SK-N-SH treated with all-trans-retinoic acid at 6 μM for 48 hours (cell line): Measurements from ENCODE around the gene KCNJ16.

Experiments
- CREB5 ChIP-seq: fragments of 250-450 bp; sonication (Bioruptor Pico); IDR thresholded peaks from 2 replicates; pipeline ENCODE4 v1.5.1; 2020; ENCODE audit warnings: low read depth, mild to moderate bottlenecking, moderate library complexity
- OSR1 ChIP-seq: fragments of 250-450 bp; sonication (Bioruptor Pico); IDR thresholded peaks from 2 replicates; pipeline ENCODE4 v1.8.0; 2022; ENCODE audit warnings: moderate library complexity, mild to moderate bottlenecking, inconsistent platforms
- SNAI2 ChIP-seq: fragments of 250-450 bp; sonication (Bioruptor Pico); IDR thresholded peaks from 2 replicates; pipeline ENCODE4 v1.5.0; 2020; ENCODE audit warnings: mild to moderate bottlenecking, moderate library complexity
- ZFP30 ChIP-seq: fragments of 450-650 bp; formaldehyde crosslinking; IDR thresholded peaks from 2 replicates; pipeline ENCODE4 v1.5.0; 2022; ENCODE audit warnings: mild to moderate bottlenecking, moderate library complexity

GRCh38 chr17:70165383-70165782 is 90.4 kb downstream of the KCNJ16 start:
- TF ChIP-seq OSR1 (CRISPR knock-in tag), result no peak
- no peak for TF ChIP-seq CREB5 (CRISPR knock-in tag)
- no peak for TF ChIP-seq SNAI2 (CRISPR knock-in tag)
- no peak for TF ChIP-seq ZFP30
